Posterior vena cava (tissue), 2 donors: ENCODE data around the gene REG1B. TPM values are rescaled to one million over a fixed set of nuclear protein-coding genes. Genes with fewer than 3 reads are reported as not detected.
"Not testable (repeated sequence)": the region's sequence is repeated elsewhere in the genome, so short reads cannot be mapped to it uniquely, and the experiment has no call there.

ENCODE experiments used
- DNase-seq: peaks from one replicate; pipeline ENCODE4 v3.0.0-alpha.2; 2020; ENCODE audit warnings: low spot score
- intact Hi-C, 2 donors: fragments of 100-400 bp; cut with DNase I; formaldehyde crosslinking; loops; one replicate each; pipeline versions ENCODE4 v1.14.1 to v1.14.2; 2022 to 2023
- total RNA-seq, 2 donors: library from RNA; stranded (reverse); fragmentation: NEBNext Ultra II Directional; extraction: Animal tissue kit (Norgen Biotek cat#: 25700); gene quantifications; one replicate each; pipeline ENCODE4 v1.2.1, GENCODE V29; 2021
- donor health status: DM: yes; HTN: yes; CAD: no.
- donor health status: DM: yes; HTN: yes; CAD: no.

The REG1B gene
- total RNA-seq, 2 donors from 2014 or later = 0.69 to 3.4 TPM

- intact Hi-C loops = no loop called here
- DNase-seq = no peak
Observed at GRCh38 chr2:79086255-79086654, 1.5 kb downstream of the REG1B start.

- no peak for DNase-seq
- intact Hi-C loops = no loop called here
Observed at GRCh38 chr2:79085382-79085781, 2.4 kb downstream of the REG1B start.

- intact Hi-C loops = no loop called here
- DNase-seq = no peak
Observed at GRCh38 chr2:79084495-79085135, 3.2 kb downstream of the REG1B start.

- no peak for DNase-seq
Observed at GRCh38 chr2:79083597-79084251, 4.1 kb downstream of the REG1B start.

GRCh38 chr2:79082987-79083386, 4.8 kb downstream of the REG1B start:
- intact Hi-C loops = no loop called here
- DNase-seq = no peak

More at GRCh38 chr2:79083597-79084251, 4.1 kb downstream of the REG1B start:
- intact Hi-C loops = no loop called here

- no peak for DNase-seq
- intact Hi-C loops = no loop called here
Observed at GRCh38 chr2:79071078-79071477, 16.7 kb downstream of the REG1B start.

GRCh38 chr2:79065201-79065600, 22.6 kb downstream of the REG1B start:
- no peak for DNase-seq
- intact Hi-C loops = no loop called here

- intact Hi-C loops = not testable (repeated sequence)
Observed at GRCh38 chr2:79054769-79055168, 33.0 kb downstream of the REG1B start.

GRCh38 chr2:79053486-79053885, 34.3 kb downstream of the REG1B start:
- intact Hi-C loops = not testable (repeated sequence)
- peak; percentile 78 for DNase-seq

More at GRCh38 chr2:79054769-79055168, 33.0 kb downstream of the REG1B start:
- DNase-seq = not testable (repeated sequence)

- no peak for DNase-seq
- intact Hi-C loops = no loop called here
Observed at GRCh38 chr2:79041032-79041448, 46.8 kb downstream of the REG1B start.

GRCh38 chr2:79039944-79040343, 47.8 kb downstream of the REG1B start:
- no peak for DNase-seq
- intact Hi-C loops = no loop called here

Other genes with a start within 250 kb of the REG1B start
- gene REG3G, start 62.3 kb downstream of the REG1B start, total RNA-seq = under 1 TPM in 1 of 2 donors, not detected in 1; 0.52 TPM
- gene REG1A, start 32.5 kb upstream of the REG1B start, total RNA-seq = 1 to 10 TPM in 1 of 2 donors, not detected in 1; 3.8 TPM
- 1 to 10 TPM in 1 of 2 donors, not detected in 1; 2.5 TPM for gene REG3A, start 71.8 kb upstream of the REG1B start, total RNA-seq